GM19193 (cell line): ENCODE measurements around the gene NLN.

Experiments
- POLR2A ChIP-seq: IDR thresholded peaks from 4 replicates; pipeline ENCODE4 v1.6.1; 2011; ENCODE audit not compliant: insufficient read depth, insufficient read length; ENCODE audit errors: extremely low read depth

The NLN gene

DNA sequence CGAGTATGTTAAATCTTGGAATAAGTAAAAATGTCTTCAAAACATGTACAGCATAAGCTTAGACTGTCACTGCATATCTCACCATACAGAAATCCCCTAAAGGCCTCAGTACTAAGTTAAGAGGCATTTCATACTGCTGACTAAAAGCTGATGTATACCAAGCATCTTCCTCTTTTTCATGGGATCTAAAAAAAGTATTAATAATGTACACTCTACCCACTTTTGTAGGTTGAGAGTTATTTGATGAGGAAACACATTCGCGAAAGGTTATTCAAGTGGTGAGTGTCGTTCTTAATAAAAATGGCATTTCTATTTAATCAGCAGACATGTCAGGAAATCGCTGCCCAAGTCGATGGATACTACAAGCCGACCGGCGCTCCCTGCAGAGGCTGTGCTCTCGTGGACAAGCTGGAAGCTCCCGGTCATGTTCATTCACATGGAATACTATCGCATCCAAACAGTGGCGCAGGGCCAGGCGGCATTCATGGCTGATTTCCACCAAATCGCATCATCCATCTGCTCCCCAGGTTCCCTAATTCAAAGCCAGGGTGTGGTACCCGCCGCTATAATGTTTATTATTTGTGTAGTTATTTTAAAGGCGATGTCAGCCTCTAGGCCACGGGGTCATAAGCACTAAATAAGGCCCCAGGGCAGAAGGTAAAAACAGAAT, 820 bp upstream of the NLN start:
- TF ChIP-seq POLR2A: no peak

DNA sequence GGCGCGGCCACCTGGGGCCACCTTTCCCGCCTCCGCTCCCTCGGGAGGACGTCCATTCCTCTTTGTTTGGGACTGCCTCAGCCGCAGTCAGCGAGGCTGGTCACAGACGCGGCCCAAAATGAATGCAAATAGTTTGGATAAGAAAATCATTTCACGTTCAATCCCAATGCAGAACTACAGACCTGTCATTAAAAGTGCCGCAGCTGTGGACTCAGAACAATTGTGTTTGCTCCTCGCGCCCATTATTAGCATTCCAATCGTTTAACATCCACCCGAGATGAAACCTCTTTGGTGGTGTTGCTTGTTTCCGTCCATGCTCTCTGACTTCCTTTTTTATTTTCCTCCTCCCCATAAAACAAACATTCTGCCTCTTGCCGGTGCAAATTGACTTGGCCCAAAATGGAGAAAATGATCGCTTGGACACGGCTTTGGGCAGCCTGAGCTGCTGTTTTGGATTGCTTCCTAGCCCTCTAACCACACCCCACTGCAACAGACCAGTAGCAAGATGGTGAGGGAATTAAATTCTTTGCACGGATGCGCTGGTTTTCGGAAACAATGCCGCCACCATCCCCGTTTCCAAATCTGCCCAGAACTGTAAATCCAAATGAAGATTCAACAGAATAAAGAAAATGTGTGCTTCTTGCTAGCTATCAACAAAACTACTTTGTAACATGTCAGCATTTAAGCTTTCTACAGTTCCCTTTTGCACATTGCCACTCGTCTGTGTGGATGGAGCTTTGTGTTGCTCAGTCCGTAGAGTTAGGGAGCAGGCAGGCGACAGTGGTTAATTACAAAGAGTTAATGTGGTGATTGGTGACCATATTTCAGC, 784 bp downstream of the NLN start:
- TF ChIP-seq POLR2A: no peak

DNA sequence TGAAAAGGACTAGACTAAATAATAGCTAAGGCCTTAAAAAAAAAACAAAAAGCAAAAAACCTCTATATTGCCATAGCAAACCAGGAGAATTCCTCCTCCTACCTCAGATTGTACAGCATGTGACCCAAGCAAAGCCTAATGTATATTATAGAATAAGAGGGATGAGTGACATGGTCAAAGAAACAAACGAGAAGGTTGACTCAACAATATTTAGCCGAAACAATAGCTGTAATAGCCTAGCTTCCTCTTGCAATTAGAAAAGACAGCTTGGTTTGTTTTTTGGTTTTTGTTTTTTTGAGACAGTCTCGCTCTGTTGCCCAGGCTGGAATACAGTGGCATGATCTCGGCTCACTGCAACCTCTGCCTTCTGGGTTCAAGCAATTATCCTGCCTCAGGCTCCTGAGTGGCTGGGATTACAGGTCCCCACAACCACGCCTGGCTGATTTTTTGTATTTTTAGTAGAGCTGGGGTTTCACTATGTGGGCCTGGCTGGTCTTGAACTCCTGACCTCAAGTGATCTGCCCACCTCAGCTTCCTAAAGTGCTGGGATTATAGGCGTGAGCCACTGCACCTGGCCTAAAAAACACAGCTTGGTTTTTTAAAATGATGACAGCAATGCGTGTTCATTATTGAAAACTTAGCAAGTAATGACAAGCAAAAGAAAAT, 5.6 kb downstream of the NLN start:
- TF ChIP-seq POLR2A: no peak

DNA sequence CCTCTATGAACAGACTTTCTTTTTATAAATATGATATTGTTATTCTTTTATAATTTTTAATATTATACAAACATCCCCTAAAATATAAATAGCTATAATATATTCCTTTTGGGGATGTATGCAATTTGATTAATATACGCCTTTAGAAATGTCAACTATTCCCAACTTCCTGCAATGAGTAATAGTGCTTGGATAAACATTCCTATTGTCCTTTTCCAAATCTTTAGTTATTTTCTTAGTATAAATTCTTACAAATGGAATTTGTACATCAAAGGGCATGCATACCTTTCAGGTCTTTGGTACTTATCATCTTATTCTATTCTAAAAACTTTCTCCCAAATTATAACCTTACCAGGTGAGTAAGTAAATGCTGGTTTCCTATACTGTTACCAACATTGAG, 6.2 kb downstream of the NLN start:
- TF ChIP-seq POLR2A: no peak

DNA sequence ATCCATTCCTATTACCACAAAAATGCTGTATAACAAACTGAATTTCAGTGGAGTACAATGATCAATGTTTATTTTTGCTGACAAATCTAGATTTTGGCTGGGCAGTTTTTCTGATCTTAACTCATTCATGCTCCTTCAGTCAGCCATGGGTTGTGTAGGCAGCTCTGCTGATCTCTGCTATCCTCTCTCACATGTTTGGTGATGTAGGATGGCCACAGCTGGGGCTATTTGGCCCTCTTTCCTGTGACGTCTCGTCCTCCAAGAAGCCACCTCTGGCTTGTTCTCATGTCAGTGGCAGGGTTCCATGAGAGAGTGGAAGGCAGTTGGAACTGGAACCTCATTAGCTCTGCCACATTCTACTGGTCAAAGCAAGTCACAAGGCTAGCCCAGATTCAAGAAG, 8.9 kb downstream of the NLN start:
- TF ChIP-seq POLR2A: no peak

GRCh38 chr5:65734921-65735320, 12.9 kb downstream of the NLN start:
- no peak for TF ChIP-seq POLR2A

DNA sequence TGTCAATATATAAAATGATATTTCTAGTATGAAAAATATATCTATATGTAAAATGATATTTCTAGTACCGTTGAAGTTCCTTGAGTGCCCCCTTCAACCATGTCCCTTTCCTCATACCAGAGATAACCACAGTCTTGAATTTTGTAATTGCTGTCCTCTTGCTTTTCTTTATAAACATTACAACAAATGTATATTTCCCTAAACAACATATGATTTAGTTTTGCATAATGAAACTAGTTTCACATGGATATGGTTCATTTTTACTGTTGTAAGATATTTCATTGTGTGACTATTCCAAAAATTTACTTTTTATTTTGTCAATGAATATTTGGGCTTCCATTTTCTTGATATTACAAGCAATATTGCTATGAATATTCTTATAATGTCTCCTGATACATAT, 14.0 kb downstream of the NLN start:
- no peak for TF ChIP-seq POLR2A

DNA sequence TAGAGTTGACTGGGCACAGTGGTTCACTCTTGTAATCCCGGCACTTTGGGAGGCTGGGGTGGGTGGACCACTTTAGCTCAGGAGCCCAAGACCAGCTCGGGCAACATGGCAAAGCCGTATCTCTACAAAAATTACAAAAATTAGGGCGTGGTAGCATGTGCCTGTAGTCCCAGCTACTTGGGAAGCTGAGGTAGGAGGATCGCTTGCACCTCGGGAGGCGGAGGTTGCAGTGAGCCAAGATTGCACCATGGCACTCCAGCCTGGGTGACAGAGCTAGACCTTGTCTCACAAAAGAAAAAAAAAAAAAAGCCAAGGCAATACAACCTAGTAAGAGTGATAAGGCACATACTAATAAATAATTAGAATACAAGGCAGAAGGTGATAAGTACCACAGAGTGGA, 15.8 kb downstream of the NLN start:
- no peak for TF ChIP-seq POLR2A

- TF ChIP-seq POLR2A: no peak
Observed at GRCh38 chr5:65738305-65738704, 16.3 kb downstream of the NLN start.

DNA sequence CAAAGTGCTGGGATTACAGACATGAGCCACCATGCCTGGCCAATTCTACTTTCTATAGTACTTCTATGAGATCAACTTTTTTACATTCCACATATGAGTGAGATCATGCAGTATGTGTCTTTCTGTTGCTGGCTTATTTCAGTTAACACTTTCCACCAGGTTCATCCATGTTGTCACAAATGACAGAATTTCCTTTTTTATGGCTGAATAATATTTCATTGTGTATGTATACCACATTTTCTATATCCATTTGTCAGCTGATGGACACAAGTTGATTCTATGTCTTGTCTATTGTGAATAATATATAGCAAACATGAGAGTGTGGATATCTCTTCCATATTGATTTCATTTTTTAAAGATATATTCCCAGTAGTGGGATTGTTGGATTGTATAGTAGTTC, 17.2 kb downstream of the NLN start:
- no peak for TF ChIP-seq POLR2A

DNA sequence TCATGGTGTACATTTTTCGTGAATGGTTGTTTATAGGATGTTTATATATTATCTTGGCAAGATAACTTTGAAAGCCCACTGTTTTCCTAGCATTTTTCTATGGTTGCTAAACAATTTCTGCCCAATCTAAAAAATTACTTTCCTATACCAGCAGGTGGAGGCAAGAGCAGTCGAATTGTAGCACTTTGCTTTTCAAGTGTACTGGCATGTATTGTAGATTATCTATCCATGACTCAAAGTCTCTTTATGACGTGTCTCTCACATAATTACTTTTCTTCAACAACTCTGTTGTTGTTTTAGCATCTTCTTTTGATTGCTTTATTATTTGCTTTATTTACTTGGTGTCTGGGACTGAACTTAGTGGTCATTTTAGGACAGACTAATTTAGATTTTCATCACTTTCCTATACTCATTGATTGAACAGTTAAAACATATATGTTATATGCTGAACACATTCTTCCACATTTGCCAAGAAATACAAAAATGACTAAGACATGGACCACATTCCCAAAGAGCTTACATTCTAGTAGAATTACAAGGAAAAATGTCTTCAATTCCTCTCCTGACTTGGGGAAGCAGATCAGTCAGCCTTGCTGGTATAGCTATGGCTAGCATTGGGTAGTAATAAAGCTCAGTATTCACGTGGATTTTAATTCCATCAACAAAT, 20.7 kb downstream of the NLN start:
- TF ChIP-seq POLR2A: no peak

DNA sequence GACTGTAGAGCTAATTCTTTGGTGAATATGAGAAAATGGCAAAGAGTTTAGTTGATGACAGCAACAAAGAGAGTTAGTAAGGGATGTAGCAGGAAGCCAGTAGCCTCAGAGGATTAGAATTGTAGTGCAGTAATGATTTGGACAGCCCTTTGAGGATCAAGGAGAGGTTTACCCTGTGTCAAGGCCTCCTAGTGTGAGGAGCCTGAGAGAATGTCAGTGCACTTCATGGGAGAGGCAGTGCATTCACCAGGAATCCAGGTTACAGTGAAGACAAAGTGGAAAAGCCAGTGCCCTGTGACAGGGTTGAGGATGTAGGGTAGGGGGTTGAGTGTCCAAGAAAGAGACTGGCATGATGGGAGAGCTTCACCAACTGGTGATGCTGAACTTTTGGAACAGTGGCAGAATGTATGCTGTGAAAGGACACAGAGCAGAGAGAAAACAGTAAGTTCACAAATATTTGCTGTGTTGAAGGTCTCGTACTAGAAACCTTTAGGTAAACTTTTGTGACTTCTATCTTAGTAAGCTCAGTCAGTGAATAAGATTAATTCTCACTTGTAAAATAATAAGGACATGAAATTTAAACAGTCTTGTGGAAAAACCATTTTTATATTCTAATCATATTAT, 27.3 kb downstream of the NLN start:
- TF ChIP-seq POLR2A: no peak

GRCh38 chr5:65749956-65750355, 28.0 kb downstream of the NLN start:
- TF ChIP-seq POLR2A: no peak

- TF ChIP-seq POLR2A: no peak
Observed at GRCh38 chr5:65750938-65751337, 28.9 kb downstream of the NLN start.

GRCh38 chr5:65753189-65753588, 31.2 kb downstream of the NLN start:
- TF ChIP-seq POLR2A: no peak

GRCh38 chr5:65758546-65759144, 36.6 kb downstream of the NLN start:
- no peak for TF ChIP-seq POLR2A
